EH (cell line): Measurements from ENCODE around the gene RWDD4.

ENCODE experiments used
- DNase-seq: peaks from one replicate; pipeline ENCODE4 v3.0.0-alpha.2; 2015; ENCODE audit warnings: low read depth

Gene RWDD4

DNA sequence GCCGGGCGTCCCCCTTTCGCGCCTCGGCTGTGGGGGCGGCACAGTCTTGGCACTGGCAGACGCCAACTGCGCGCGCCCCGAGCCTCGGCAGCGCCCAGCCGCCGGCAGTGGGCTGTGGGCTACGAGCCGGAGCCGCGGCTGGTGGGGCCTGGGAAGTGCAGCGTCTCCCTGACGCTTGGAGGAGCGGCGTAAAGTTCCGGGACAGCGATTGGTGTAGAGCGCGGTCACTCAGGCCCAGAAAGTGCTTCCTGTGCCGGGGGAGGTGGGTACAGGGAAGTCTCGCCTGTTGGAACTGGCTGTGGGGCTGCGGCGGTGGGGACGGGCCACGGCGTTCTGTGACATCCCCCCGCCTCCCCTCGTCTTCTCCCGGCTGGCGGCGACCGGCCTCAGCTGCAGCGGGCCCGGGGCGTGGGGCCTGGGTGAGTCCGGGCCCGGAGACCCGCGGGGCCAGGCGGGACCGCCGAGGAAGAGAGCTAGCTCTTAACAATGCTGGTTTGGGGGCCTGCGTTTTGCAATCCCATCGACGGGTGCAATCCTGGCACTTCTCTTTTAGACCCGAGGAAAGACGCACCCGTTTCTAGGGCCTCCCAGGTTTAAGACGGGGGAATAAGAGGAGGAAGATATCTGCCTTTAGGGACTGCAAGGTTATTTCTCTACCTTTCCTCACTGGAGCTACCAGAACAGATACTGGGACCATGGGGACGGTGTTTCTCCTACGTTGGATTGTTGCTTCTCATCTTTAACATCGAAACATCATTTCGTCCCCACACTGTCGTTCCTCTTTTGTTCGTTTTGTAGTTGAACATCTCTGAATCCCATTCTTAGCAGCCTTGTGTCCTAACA lies at the start of gene RWDD4, which contains the start of gene TRAPPC11:
Gene RWDD4, minus strand, starts transcription at position 157 of the 843 bp plus-strand sequence. CDS start 233 bp downstream, outside the sequence.
Gene TRAPPC11, plus strand, starts transcription at position 265 of the 843 bp plus-strand sequence. CDS start 4,575 bp downstream, outside the sequence.
- peak; percentile 99 for DNase-seq

DNA sequence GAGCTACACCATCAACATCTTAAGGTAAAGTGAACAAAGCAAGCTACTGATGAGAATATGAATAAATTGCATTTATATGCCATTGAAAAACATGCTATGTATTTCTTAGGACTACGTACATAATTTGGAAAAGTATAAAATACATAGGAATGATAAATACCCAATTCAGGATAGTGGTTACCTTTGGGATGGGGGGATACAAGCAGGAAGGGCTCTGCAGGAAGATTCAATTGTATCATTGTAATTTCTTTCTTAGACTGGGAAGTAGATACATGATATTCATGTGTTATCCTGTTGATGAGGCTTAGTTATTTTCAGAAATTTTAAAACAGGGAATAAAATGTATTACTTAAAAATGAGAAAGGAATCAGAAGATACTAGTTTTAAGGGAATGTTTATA lies 43.5 kb upstream of the RWDD4 start:
- DNase-seq: no peak

DNA sequence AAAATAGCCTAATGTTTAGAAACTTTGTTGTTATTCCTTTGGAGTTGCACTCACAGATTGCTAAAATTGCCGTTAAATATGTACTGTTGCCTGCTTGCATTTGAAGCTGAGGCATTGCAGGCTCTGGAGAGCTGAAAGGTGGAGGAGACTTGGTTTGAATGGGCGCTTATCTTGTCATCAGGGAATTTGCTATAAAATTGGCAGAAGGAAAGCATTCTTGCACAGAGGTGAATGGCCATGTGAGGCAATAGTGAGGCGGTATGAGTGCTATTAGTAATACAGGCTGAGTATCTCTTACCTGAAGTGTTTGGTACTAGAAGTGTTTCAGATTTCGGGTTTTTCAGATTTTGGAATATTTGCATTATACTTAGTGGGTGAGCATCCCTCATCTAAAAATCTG lies 41.4 kb upstream of the RWDD4 start:
- no peak for DNase-seq

DNA sequence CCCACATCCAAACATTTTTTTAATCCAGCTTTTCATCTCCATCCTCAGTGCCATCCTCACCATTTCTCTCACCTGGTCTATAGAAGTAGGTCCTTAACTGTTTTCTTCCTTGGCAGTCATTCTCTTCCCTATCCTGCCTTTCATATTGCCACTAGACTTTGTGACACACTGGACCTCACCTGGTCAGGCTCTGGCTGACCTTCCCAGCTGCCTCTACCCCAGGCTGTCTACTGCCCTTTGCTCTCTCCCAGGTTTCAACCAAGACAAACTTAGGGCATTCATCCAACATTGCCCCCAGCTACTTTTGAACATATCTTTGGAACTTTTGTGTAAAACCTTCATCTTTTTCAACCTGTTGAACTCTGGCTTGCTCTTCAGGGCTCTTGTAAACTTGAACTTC lies 39.9 kb upstream of the RWDD4 start:
- DNase-seq: no peak

DNA sequence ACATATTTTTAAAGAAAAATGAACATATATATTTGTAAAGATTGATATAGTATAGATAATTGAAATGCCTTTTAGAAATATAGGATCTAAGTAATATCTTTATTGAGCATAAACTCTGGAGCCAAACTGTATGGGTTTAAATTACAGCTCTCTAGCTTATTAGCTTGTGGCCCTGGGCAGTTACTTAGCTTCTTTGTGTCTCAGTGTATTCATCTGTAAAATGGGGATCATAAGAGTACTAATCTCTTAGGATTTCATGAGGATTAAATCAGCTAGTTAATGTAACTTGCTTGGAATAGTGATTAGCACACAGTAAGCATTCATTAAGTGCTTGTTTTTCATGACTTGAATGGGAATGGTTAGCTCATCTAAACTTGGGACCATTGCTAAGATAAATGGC lies 32.9 kb upstream of the RWDD4 start:
- no peak for DNase-seq

DNA sequence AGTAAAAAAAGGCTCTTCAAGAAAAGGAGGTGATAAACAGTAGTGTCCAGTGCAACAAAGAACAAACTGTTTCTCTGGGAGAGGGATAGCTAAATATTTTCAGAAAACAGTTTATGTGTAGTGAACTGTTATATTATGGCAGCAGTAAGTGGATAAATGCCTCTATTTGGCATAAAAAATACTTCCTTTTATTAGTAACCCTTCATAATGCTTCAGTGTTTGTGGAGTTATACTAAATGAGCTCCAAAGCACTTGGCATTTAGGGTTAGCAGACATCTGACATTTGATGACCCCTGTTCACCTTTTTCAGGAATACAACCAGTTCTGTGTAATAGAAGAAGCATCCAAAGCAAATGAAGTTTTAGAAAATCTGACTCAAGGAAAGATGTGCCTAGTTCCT lies 32.0 kb upstream of the RWDD4 start:
- no peak for DNase-seq

DNA sequence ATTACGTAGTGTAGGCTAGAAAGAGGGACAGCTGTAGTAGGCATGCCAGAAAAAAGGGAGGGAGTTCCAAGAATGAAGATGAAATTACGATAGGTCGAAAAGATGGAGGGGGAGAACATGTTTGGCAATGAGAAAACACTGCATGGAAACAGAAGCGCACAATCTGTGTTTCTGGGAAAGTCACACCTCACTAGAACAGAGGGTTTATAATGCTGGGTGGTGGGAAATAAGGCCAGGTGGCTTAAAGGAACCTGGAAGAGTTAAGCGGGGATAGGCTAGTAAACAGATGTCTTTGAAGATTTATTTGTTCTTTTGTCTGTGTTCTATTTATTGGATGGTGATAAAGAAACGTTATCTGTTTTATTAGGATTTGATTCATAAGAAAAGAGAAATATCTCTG lies 29.2 kb upstream of the RWDD4 start:
- DNase-seq: no peak

DNA sequence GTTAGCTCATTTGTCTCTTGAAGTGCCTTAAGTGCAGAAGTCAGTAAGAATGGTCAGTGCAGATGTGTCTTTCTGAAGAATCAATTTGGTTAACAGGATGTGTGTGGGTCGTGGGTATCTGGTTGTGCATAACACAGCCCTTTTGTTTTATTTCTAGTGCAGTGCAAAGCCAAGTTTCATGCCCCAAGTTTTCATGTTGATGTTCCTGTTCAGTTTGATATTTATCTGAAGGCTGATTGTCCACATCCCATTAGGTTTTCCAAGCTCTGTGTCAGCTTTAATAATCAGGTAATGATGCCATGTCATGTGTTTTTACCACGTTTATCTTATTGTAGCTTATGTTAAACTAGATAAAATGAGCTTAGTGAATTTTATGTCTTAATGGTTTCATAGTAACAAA lies 27.5 kb upstream of the RWDD4 start:
- DNase-seq: no peak

DNA sequence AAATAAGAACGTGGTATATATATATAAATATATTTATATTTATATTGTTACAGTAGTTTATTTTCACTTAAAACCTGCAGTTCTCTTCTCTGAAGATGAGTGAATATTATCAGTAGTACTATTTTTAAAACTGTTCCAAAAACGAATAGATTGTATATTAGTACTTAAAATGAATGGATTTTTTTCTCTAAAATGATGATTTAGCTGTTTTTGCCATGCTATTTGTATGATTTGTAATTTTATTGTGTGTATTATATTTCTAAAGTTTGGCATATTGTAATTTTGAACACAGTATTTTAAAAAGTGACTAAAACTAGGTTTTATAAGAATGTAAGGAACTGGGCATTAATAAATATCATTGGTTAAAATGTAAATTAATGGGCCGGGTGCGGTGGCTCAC lies 22.1 kb upstream of the RWDD4 start:
- no peak for DNase-seq

DNA sequence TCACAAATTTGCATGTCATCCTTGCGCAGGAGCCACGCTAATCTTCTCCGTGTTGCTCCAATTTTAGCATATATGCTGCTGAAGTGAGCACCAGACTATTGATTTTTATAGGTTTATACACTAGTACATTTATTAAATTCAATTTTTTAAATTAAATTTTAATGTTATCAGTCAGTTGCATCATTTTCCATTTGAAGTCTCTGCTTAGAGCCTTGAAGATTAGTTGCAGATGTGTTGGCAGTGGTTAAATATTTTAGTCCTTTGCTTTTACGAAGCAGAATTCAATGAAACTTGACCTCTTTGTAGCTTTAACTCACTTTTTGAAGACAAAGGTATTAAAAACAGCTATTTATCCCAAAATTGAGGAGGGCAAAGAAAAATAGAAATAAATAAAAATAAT lies 16.6 kb upstream of the RWDD4 start:
- DNase-seq: no peak

DNA sequence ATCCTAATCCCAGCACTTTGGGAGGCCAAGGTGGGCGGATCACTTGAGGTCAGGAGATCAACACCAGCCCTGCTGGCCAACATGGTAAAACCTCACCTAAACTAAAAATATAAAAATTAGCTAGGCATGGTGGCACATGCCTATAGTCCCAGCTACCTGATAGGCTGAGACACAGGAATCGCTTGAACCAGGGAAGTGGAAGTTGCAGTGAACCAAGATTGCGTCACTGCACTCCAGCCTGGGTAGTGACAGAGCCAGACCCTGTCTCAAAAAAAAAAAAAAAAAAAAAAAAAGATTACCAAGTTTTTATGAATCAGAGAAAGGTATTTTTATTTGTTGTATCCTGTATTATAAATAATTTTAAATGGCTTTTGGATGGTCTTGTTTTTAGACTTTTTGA lies 15.2 kb upstream of the RWDD4 start:
- DNase-seq: no peak

DNA sequence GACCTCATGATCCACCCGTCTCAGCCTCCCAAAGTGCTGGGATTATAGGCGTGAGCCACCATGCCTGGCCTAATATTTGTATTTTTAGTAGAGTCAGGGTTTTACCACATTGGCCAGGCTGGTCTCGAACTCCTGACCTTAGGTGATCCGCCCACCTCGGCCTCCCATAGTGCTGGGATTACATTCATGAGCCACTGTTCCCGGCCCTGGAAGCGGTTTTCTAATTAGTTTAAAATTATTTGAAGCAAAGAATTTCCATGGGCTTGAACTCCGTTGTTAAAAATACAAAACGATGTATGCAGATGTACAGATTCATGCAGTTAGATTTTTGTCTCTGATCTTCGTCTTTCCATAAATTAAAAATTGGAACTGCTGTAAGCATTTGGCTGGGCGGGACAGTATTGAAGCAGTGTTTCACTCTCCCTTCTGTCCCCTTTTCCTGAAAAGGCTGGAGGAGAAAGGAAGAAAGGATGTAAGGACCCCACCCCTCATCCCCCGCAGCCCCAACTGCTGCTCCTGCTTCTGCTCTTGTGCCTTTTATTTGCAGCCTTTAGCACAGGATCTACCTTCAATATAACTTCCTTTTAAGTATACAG lies 12.1 kb upstream of the RWDD4 start:
- DNase-seq: no peak

DNA sequence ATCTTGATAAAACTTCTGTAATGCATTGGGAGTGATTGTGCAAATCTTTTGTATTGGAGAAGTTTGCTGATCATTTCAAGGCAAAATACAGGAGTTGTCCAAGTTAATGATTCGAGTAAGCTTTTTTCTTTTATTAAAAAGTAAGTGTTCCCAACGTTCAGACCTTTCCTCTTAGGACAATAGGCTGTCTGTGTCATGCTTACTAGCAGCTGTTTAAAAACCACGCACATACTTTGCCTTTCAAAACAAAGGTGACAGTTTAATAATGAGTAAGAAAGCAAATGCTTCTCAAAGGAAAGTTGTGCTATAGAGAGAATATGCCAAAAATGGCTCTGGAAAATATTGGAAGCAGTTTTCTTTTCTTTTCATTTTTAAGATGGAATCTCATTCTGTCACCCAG lies 11.3 kb upstream of the RWDD4 start:
- DNase-seq: no peak

DNA sequence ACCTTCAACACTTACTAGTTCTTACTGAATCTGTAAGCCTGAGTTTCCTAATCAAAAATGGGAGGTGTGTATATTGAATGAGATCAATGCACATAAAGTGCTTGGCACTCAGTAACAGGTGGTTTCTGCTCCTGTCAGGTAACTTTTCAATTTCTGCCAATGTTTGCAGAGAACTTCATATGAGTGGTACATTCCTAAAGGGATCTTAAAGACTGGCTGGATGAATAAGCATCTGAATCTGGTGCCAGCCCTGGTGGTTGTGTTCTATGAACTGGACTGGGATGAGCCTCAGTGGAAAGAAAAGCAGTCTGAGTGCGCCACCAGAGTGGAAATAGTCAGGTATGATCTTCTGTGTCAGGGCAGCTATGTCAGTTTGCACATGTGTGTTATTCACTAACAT lies 7.1 kb upstream of the RWDD4 start:
- DNase-seq: no peak

DNA sequence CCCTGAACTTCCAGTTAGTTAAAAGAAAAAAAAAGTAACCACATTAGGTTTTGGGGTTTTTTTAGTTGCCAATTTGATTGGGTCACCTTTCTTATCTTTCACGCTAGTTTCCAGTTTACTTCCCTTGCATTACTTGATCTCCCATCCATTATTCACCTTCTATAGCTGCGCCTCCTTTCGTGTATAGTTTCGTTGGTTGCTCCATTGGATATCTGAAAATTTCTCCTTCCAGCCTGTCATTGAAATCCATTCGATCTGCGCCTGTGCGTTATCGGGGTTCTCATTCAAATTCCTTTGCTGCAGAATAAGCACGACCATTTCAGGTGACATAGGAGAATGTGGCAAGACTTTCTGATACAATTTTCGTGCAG lies 872 bp upstream of the RWDD4 start:
- no peak for DNase-seq

DNA sequence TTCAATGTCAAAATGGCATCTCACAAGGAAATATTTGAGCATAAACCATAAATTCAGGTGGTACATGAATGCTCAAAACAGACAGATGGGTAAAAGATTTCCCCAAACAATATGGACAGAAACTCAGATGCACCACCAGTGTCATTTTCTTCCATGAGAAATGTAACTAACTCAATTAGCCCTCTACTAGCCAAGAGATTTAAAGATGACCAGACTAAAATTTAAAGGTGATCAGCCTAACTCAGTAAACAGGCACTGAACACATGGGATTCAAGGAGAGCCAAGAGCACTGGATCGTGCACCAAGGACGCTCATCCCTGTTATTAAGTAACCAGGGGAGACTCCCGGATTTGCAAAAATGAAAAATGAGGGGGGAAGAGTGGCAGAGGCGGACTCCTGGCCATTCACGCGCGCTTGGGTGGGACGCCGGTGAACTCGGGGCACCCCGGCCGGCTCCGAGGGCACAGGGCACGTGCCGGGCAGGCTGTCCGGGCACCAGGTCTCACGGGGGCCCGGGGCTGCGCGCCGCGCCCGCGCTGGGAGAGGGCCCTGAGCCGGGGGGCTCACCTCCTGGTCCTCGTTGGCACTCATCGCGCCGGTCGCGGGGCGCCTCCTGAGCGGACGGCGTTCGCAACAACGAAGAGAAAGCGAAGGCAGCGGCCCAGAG lies 490 bp downstream of the RWDD4 start:
- DNase-seq: peak; percentile 35

DNA sequence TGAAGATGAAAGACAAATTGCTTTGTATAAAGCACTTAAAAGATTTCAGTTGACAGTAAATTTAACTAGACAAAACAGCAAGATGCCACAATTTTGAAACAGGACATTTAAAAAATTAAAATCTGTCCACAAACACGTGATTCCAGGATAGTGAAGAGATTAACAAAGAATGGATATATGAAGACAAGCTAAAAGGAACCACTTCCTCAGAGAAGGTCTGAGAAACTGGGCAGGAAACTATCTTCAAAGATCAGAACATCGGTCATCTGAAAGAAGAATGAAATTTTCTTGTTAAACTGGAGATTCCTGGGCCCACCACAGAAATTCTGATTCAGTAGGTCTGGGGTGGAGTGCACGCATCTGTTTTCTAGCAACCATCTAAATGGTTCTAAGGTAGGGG lies 1.4 kb downstream of the RWDD4 start:
- DNase-seq: peak; percentile 29

DNA sequence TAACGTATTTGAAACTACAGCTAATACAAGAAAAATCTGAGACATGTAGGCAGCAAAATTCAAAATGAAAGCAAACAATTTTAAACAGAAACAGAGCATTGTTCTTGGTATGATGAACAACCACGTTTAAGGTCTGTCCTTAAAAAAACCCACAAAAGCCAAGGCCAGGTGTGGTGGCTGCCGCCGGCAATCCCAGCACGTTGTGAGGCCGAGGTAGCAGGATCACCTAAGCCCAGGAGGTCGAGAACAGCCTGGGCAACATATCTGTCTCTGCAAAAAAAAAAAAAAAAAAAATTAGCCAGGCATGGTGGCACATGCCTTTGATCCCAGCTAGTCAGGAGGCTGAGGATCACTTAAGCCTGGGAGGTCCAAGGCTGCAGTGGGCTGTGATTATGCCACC lies 13.7 kb downstream of the RWDD4 start:
- no peak for DNase-seq

DNA sequence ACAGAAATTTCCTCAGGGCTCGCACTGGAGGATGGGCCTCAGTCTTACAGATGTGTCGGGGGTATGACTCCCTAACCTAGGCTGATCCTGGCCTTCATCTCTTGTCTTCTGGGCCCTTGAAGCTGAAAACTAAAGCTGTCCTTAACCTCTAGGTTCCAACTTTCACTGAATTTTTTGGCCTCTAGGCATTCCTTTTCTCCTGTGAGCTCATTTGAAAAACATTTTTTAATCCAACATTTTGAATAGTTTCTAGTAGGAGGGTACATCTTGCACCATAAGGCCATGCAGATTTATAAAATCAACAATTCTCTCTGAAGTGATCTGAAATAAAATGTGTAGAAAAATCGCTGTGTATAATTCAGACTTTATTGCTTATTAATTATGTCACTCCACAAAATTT lies 19.7 kb downstream of the RWDD4 start:
- DNase-seq: peak; percentile 46

DNA sequence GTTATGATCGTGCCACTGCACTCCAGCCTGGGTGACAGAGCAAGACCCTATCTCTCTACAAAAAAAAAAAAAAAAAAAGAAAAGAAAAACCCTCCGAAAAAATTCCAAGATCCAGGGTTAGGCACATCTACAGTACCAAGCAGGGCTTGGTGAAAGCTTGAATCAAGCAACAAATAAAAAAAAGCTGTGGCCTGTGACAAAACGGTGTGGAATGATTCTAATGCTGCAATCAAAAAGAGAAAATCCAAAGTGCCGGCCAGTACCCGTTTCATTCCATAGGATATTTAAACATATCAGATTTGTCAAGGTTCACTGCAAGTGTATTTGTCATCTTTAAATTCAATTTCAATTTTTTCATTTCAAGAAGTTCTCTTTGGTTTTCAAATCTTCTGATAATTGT lies 20.5 kb downstream of the RWDD4 start:
- DNase-seq: peak; percentile 73

DNA sequence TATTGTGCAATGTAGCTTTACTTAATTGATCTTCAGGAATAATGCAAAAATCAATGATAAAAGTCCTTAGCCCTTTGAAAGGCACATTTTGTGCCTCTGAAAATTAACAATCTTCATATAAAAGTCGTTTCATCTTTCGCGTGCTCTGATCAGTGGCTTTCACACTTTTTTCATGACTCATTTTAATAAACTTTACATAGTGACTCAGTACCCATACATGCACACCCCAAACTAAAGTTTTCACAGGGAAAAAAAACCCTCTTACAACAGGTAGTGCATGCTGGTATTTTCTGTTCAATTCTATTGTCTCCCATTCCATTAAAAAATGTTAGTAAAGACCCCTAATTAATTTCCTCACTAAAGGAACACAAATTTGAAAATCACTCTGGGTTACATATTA lies 21.5 kb downstream of the RWDD4 start:
- DNase-seq: peak; percentile 63

DNA sequence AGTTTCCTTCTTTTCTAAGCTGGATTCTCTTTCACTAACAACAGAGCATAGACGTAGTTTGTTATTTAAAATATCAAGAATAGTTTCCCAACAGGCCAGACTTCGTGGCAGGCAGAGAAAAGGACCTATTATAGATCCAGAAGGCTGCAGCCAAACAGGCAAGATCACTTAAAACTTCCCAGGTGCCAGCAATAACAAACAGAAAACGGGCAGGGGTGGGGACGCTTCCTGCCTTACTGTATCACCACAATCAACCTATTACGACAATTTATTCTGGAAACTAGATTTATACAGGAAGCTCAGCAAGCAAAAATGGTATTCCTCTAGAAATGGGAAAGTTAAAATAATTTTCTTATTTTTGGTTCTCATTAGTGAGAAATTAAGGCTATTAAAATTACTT lies 22.1 kb downstream of the RWDD4 start:
- peak; percentile 51 for DNase-seq

DNA sequence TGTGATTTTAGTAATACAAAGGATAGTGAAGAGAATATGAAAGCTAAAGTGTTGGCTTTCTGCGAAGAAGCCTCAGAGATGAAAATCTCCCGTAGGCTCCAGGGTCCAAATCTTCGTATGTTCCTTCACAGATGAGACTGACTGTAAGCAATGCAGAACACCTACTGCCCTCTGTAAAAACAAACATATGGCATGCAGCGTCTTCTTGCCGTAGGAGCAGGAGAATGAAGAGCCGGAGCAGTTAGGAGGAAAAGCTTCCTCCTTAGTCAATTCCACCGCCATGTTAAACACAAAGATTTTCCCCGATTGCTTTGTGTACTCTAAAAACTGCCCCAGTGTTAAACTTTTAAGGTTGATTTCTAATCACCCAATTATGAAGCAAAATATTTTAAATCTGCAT lies 22.5 kb downstream of the RWDD4 start:
- DNase-seq: no peak
